Stimulated activated CD4-positive, alpha-beta T cell treated with anti-CD3 and anti-CD28 coated beads, Interleukin-2, amount 100 ng/mL, for 48 hours (primary cell): ENCODE data around the gene CHST4.
A peak's percentile ranks its signal among the peaks of the same experiment; 100 is the strongest.
"Not testable (repeated sequence)": the region's sequence is repeated elsewhere in the genome, so short reads cannot be mapped to it uniquely, and the experiment has no call there.

ENCODE experiments used
- DNase-seq, 2 donors: peaks; one replicate each; pipeline ENCODE4 v3.0.0-alpha.2; 2020

Gene CHST4

GRCh38 chr16:71524566-71525553 is 1.4 kb upstream of the CHST4 start:
- DNase-seq, result no peak

DNA sequence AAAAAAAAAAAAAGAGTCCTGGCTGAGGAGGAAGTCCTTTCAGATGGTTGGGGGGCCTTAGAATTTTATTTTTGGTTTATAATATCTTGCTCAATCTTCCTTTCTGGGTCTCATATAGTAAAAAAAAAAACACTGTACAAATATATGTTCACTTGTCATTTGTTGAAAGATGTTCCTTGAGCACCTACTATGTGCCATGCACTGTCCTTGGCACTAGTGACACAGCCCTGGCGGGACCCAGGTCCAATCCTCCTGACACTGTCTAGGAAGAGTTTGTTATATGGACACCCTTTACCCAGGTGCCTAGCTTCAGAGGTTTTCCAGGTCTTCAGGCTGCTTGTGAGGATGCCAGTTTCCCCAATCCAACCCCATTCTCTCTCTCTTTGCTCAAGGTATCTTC is 2.0 kb downstream of the CHST4 start:
- DNase-seq, result no peak

GRCh38 chr16:71528863-71529262 is 2.6 kb downstream of the CHST4 start:
- no peak for DNase-seq

GRCh38 chr16:71532366-71532765 is 6.1 kb downstream of the CHST4 start:
- DNase-seq, result no peak

GRCh38 chr16:71536752-71537499 is 10.7 kb downstream of the CHST4 start:
- no peak for DNase-seq

- peak; percentile 25 to 26 for DNase-seq
Measured at GRCh38 chr16:71537643-71538042, 11.4 kb downstream of the CHST4 start.

GRCh38 chr16:71542377-71542776 is 16.2 kb downstream of the CHST4 start:
- peak; percentile 60 to 69 for DNase-seq

- no peak for DNase-seq
Measured at GRCh38 chr16:71547168-71547567, 20.9 kb downstream of the CHST4 start.

DNA sequence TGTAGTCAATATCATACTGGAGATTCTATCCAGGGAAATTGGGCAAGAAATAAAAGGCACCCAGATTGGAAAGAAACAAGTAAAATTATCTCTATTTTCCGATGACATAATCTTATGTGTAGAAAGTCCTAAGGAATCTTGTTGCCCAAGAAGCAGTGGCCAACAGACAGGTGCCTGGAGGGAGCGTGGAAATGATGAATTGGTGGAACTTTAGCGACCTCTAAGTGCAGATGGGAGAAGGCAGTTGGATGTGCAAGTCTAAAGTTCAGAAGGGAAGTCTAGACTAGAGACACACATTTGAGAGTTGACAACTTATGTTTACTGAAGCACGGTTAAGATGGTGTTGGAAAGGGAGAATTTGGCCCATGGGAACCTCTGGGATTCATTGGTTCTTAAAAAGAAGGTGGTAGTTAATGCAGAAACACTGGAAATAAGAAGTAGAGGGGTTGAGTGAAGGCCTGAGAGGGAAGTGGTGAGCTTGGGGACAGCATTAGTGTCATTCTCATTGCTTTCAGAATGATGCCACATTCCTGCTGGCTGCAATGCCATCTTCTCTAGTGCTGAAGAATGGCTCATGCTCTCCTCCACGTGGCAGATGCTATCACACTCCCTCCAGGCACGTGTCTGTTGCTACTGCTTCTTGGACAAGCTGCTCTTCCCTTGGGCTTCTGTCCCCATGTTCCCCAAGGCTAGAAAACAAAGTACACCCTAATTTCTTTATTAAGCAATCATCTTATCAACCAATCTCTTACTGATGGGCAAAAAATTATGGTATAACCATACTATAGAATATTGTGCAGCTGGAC is 26.7 kb downstream of the CHST4 start:
- no peak for DNase-seq

- DNase-seq, result no peak
Measured at GRCh38 chr16:71555230-71555891, 29.1 kb downstream of the CHST4 start.

DNA sequence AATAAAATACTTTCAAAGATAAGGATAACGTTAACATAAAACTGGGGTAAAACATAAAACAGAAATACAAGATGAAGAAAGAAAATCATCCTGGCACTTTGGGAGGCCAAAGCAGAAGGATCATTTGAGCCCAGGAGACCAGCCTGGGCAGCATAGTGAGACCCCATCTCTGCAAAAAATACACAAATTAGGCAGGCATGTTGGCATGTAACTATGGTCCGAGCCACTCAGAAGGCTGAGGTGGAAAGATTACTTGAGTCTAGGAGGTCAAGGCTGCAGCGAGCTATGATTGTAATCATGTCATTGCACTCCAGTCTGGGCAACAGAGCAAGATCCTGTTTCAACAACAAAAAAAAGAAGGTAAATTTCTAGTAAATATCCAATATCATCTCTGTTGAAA is 31.1 kb downstream of the CHST4 start:
- DNase-seq, result no peak

DNA sequence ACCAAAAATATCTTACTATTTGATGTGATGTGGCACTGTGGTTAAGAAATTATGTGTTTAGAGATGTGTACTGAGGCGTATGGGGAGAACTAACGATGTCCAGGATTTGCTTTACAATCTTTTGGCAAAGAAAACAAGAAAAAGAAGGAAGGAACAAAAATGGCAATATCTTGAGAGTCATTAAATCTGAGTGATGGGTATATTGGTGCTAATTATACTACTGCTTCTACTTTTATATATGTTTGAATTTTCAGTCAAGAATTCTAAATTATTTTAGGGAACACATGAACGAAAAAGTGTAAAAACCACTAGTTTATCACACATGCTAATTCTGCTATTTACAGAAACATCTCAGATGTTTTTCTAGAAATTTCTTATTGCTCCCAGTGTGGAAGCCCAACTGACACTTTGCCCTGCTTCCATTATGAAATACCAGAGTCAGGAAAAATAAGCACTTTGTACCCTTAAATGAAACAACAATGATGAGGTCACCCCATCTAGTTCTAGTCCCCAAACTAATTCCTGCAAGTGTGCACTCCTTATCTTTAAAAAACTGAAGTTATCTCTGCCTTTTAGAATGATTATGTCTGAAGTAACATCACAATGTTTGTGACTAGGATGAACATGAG is 31.8 kb downstream of the CHST4 start:
- DNase-seq, result no peak

- DNase-seq, result no peak
Measured at GRCh38 chr16:71559855-71560254, 33.6 kb downstream of the CHST4 start.

DNA sequence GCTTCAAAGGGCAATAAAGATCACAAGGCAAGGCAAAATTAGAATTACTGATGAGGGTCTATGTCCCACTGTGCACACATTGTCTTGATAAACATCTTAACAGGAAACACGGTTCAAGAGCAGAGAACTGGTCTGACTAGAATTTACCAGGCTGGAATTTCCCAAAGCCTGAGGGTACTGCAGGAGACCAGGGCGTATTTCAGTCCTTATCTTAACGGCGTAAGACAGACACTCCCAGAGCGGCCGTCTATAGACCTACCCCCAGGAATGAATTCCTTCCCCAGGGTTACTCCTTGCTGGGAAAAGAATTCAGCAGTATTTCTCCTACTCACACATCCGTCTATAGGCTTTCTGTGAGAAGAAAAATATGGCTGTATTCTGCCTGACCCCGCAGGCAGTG is 35.7 kb downstream of the CHST4 start:
- DNase-seq, result not testable (repeated sequence)

DNA sequence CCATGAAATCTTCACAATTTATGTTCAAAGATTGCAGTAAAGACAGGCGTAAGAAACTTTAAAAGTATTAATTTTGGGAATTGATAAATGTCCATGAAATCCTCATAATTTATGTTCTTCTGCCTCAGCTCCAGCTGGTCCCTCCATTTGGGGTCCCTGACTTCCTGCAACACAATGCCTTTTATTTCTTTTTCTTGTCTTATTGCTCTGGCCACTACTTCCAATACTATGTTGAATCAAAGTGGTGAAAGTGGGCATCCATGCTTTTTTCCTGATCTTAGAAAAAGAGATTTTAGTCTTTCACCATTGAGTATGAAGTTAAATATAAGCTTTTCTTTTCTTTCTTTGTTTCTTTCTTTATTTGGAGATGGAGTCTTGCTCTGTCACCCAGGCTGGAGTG is 36.3 kb downstream of the CHST4 start:
- no peak for DNase-seq

GRCh38 chr16:71564335-71564967 is 38.2 kb downstream of the CHST4 start:
- peak in 1 of 2 donors; percentile 2 for DNase-seq

DNA sequence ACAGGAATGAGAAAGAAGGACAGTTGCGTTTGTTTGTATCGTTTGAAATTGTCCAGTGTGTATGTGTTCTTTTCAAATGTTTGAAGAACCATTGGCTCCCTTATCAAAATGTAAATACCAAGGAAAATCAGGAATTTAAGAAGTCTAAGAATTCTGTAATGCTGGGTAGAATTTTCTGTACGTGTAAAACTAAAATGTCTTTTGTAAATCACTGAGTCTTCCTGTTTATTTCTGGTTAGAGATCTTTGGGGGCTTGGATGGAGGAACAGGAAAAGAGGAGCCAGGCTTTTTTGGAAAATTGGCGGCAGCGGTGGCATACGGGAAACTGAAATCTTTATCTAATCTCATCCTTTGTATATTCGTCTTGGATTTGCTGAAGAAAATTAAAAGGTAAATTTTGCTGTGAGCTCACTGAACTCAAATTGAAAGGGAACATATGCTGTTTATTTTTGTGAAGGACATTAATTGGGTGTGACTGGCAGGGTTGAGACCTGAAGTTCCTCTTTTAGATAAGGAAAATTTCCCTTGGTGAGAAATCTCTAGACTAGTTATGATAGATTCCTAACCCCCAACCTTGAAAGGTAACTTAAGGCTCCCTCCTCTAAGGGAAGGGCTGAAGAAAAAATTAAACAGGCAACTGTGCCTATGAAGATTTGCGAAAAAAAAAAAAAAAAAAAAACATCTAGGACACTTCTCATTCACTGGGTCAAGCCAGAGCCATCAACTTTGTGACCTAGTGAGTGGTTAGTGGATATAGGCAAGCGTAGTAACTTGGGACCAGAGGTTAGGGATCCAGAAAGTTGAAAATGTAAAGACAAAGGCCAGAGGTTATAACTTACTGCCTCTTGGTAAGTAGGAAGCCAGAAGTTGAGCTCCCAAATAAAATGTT is 39.8 kb downstream of the CHST4 start:
- no peak for DNase-seq

DNA sequence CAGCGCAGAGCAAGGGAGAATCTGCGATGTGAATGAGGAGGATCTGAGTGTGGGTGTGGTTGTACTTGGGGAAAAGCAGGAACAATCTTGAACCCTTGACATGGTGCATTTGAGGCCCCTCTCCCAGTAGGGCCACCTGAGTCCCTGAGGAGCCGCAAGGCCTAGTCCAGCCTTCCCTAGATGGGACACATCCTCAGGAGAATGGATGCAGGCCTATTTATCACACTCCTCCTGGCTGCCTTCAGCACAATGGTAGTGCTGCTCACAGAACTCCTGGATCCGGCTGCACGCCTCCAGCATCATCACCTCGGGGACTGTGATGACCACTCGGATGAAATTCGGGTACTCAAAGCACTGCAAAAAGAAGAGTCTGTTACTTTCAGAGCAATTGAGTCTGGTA is 41.7 kb downstream of the CHST4 start:
- DNase-seq, result no peak

GRCh38 chr16:71568551-71568950 is 42.3 kb downstream of the CHST4 start:
- no peak for DNase-seq

- no peak for DNase-seq
Measured at GRCh38 chr16:71569621-71570020, 43.4 kb downstream of the CHST4 start.
